ENCODE data around the gene KIF4B. TPM values are rescaled to one million over a fixed set of nuclear protein-coding genes. Genes with fewer than 3 reads are reported as not detected.
"Not testable (repeated sequence)": the region's sequence is repeated elsewhere in the genome, so short reads cannot be mapped to it uniquely, and the experiment has no call there.

KIF4B gene
- total and polyA plus RNA-seq, 5 donors from 2014 or later = not detected

GRCh38 chr5:155027993-155028629 is 14.6 kb downstream of the KIF4B start:
- ATAC-seq (ENCODE audit: low read depth in 2 of 2) (no peak), DNase-seq (no peak)
- H3K27ac Mint-ChIP-seq = no peak overlapping the region
- H3K36me3 Mint-ChIP-seq = no peaks in the 10 kb centered on the region
- peaks cover 6% of the 10 kb centered on the region for H3K27me3 Mint-ChIP-seq
- Histone ChIP-seq H3K27ac (ENCODE audit: insufficient read depth, low read length, poor library complexity, severe bottlenecking) (no peak overlapping the region), H3K4me1 (ENCODE audit: control insufficient read depth, insufficient read depth, low read length, poor library complexity, severe bottlenecking) (no peaks in the 10 kb centered on the region), H3K4me3 (ENCODE audit: low read depth, low read length) (no peak overlapping the region), H3K27me3 (ENCODE audit: control insufficient read depth, insufficient read depth, low read length) (no peaks in the 10 kb centered on the region), H3K9me3 (ENCODE audit: control insufficient read depth in 2 of 2, low read length in 2 of 2) (peaks cover 3 to 5% of the 10 kb centered on the region in 2 experiments), H3K36me3 (ENCODE audit: control insufficient read depth, insufficient read depth, low read length) (no peaks in the 10 kb centered on the region)
- no peaks in the 10 kb centered on the region for H3K4me1 Mint-ChIP-seq
- no peak overlapping the region for H3K4me3 Mint-ChIP-seq
- H3K9me3 Mint-ChIP-seq = peaks cover 0 to 14% (median 2%) of the 10 kb centered on the region in 7 donors

GRCh38 chr5:155029240-155029639 is 15.7 kb downstream of the KIF4B start:
- Histone ChIP-seq H3K27me3 (ENCODE audit: control insufficient read depth, insufficient read depth, low read length) (no peaks in the 10 kb centered on the region), H3K4me1 (ENCODE audit: control insufficient read depth, insufficient read depth, low read length, poor library complexity, severe bottlenecking) (no peaks in the 10 kb centered on the region)
- DNase-seq = no peak

GRCh38 chr5:155034145-155034744 is 20.7 kb downstream of the KIF4B start:
- DNase-seq; H3K4me3 Mint-ChIP-seq; ATAC-seq (ENCODE audit: low read depth in 2 of 2); H3K4me1 ChIP-seq (ENCODE audit: control insufficient read depth, insufficient read depth, low read length, poor library complexity, severe bottlenecking); H3K27me3 Mint-ChIP-seq; H3K27me3 ChIP-seq (ENCODE audit: control insufficient read depth, insufficient read depth, low read length); H3K9me3 ChIP-seq (ENCODE audit: control insufficient read depth in 2 of 2, low read length in 2 of 2); H3K27ac ChIP-seq (ENCODE audit: insufficient read depth, low read length, poor library complexity, severe bottlenecking); H3K36me3 ChIP-seq (ENCODE audit: control insufficient read depth, insufficient read depth, low read length); H3K4me3 ChIP-seq (ENCODE audit: low read depth, low read length); H3K4me1 Mint-ChIP-seq; H3K36me3 Mint-ChIP-seq; H3K9me3 Mint-ChIP-seq: not testable (repeated sequence)
- H3K27ac Mint-ChIP-seq = peak overlapping the region in 1 of 3 donors; percentile 17

More at GRCh38 chr5:155029240-155029639, 15.7 kb downstream of the KIF4B start:
- Mint-ChIP-seq H3K4me1 (no peaks in the 10 kb centered on the region), H3K36me3 (no peaks in the 10 kb centered on the region), H3K9me3 (peaks cover 0 to 14% (median 2%) of the 10 kb centered on the region in 7 donors), H3K27ac (no peak overlapping the region), H3K4me3 (no peak overlapping the region), H3K27me3 (peaks cover 6% of the 10 kb centered on the region)
- no peak overlapping the region for H3K4me3 ChIP-seq (ENCODE audit: low read depth, low read length)
- no peak for ATAC-seq (ENCODE audit: low read depth in 2 of 2)
- no peak overlapping the region for H3K27ac ChIP-seq (ENCODE audit: insufficient read depth, low read length, poor library complexity, severe bottlenecking)
- H3K9me3 ChIP-seq (ENCODE audit: control insufficient read depth in 2 of 2, low read length in 2 of 2) = peaks cover 3 to 5% of the 10 kb centered on the region in 2 experiments
- no peaks in the 10 kb centered on the region for H3K36me3 ChIP-seq (ENCODE audit: control insufficient read depth, insufficient read depth, low read length)

- H3K36me3 Mint-ChIP-seq; H3K27ac Mint-ChIP-seq; H3K36me3 ChIP-seq (ENCODE audit: control insufficient read depth, insufficient read depth, low read length); ATAC-seq (ENCODE audit: low read depth in 2 of 2); H3K4me3 Mint-ChIP-seq; H3K9me3 ChIP-seq (ENCODE audit: control insufficient read depth in 2 of 2, low read length in 2 of 2); H3K4me3 ChIP-seq (ENCODE audit: low read depth, low read length); H3K27me3 Mint-ChIP-seq; DNase-seq; H3K9me3 Mint-ChIP-seq; H3K4me1 ChIP-seq (ENCODE audit: control insufficient read depth, insufficient read depth, low read length, poor library complexity, severe bottlenecking); H3K27me3 ChIP-seq (ENCODE audit: control insufficient read depth, insufficient read depth, low read length); H3K4me1 Mint-ChIP-seq; H3K27ac ChIP-seq (ENCODE audit: insufficient read depth, low read length, poor library complexity, severe bottlenecking): not testable (repeated sequence)
Measured at GRCh38 chr5:155035087-155035486, 21.5 kb downstream of the KIF4B start.

GRCh38 chr5:155040984-155041653 is 27.6 kb downstream of the KIF4B start:
- Mint-ChIP-seq H3K27me3 (peaks cover 41% of the 10 kb centered on the region), H3K4me3 (no peak overlapping the region), H3K36me3 (no peaks in the 10 kb centered on the region), H3K9me3 (peaks cover 0 to 2% (median 0%) of the 10 kb centered on the region in 7 donors), H3K27ac (no peak overlapping the region), H3K4me1 (no peaks in the 10 kb centered on the region)
- no peak overlapping the region for H3K4me3 ChIP-seq (ENCODE audit: low read depth, low read length)
- peaks cover 1% of the 10 kb centered on the region for H3K27me3 ChIP-seq (ENCODE audit: control insufficient read depth, insufficient read depth, low read length)
- DNase-seq (no peak), ATAC-seq (ENCODE audit: low read depth in 2 of 2) (no peak)
- no peak overlapping the region for H3K27ac ChIP-seq (ENCODE audit: insufficient read depth, low read length, poor library complexity, severe bottlenecking)
- no peaks in the 10 kb centered on the region for H3K9me3 ChIP-seq (ENCODE audit: control insufficient read depth in 2 of 2, low read length in 2 of 2)
- no peaks in the 10 kb centered on the region for H3K4me1 ChIP-seq (ENCODE audit: control insufficient read depth, insufficient read depth, low read length, poor library complexity, severe bottlenecking)
- no peaks in the 10 kb centered on the region for H3K36me3 ChIP-seq (ENCODE audit: control insufficient read depth, insufficient read depth, low read length)

GRCh38 chr5:155044591-155044990 is 31.0 kb downstream of the KIF4B start:
- H3K27me3 ChIP-seq (ENCODE audit: control insufficient read depth, insufficient read depth, low read length) = peaks cover 1% of the 10 kb centered on the region
- no peaks in the 10 kb centered on the region for H3K9me3 Mint-ChIP-seq
- H3K4me1 ChIP-seq (ENCODE audit: control insufficient read depth, insufficient read depth, low read length, poor library complexity, severe bottlenecking) = no peaks in the 10 kb centered on the region
- no peaks in the 10 kb centered on the region for H3K36me3 Mint-ChIP-seq
- H3K27me3 Mint-ChIP-seq = peaks cover 36% of the 10 kb centered on the region
- no peaks in the 10 kb centered on the region for H3K36me3 ChIP-seq (ENCODE audit: control insufficient read depth, insufficient read depth, low read length)
- no peaks in the 10 kb centered on the region for H3K4me1 Mint-ChIP-seq
- no peak overlapping the region for H3K27ac ChIP-seq (ENCODE audit: insufficient read depth, low read length, poor library complexity, severe bottlenecking)
- no peak overlapping the region for H3K4me3 Mint-ChIP-seq
- no peaks in the 10 kb centered on the region for H3K9me3 ChIP-seq (ENCODE audit: control insufficient read depth in 2 of 2, low read length in 2 of 2)
- H3K4me3 ChIP-seq (ENCODE audit: low read depth, low read length) = no peak overlapping the region
- DNase-seq = no peak
- ATAC-seq (ENCODE audit: low read depth in 2 of 2) = no peak
- no peak overlapping the region for H3K27ac Mint-ChIP-seq

GRCh38 chr5:155046591-155046990 is 33.0 kb downstream of the KIF4B start:
- no peaks in the 10 kb centered on the region for H3K36me3 ChIP-seq (ENCODE audit: control insufficient read depth, insufficient read depth, low read length)
- peaks cover 1% of the 10 kb centered on the region for H3K27me3 ChIP-seq (ENCODE audit: control insufficient read depth, insufficient read depth, low read length)
- no peaks in the 10 kb centered on the region for H3K9me3 Mint-ChIP-seq
- H3K27ac ChIP-seq (ENCODE audit: insufficient read depth, low read length, poor library complexity, severe bottlenecking) = no peak overlapping the region
- H3K4me3 Mint-ChIP-seq = no peak overlapping the region
- no peak for DNase-seq
- no peaks in the 10 kb centered on the region for H3K4me1 Mint-ChIP-seq
- H3K4me1 ChIP-seq (ENCODE audit: control insufficient read depth, insufficient read depth, low read length, poor library complexity, severe bottlenecking) = no peaks in the 10 kb centered on the region
- peaks cover 43% of the 10 kb centered on the region for H3K27me3 Mint-ChIP-seq
- H3K9me3 ChIP-seq (ENCODE audit: control insufficient read depth in 2 of 2, low read length in 2 of 2) = no peaks in the 10 kb centered on the region
- H3K4me3 ChIP-seq (ENCODE audit: low read depth, low read length) = no peak overlapping the region
- no peak for ATAC-seq (ENCODE audit: low read depth in 2 of 2)
- no peak overlapping the region for H3K27ac Mint-ChIP-seq
- no peaks in the 10 kb centered on the region for H3K36me3 Mint-ChIP-seq

Data from CD4-positive, CD25-positive, alpha-beta regulatory T cell (primary cell).